Heart left ventricle (tissue), 13 donors: ENCODE results near the gene STAM.

ENCODE experiments used
- CTCF ChIP-seq, 12 donors: fragments of 200-600 bp; sonication (generic) in 4 of 12; IDR thresholded peaks; one replicate each; pipeline versions ENCODE4 v1.5.0 to v1.8.0; 2018 to 2022; ENCODE audit warnings: antibody characterized with exemption in 12 of 12, mild to moderate bottlenecking in 5 of 12
- POLR2A ChIP-seq, 2 donors: fragments of 450-650 bp; IDR thresholded peaks; one replicate each; pipeline ENCODE4 v1.6.1; 2017; ENCODE audit warnings: antibody characterized with exemption in 2 of 2, mild to moderate bottlenecking in 2 of 2, moderate library complexity in 2 of 2
- donor health status: ischemic (EF 13 %, LVEDD 7.1; RV severe dilation, severe dysfunction).
- donor health status: DM: no; HTN: yes; CAD: no.
- donor health status: DM: no; HTN: no; CAD: no.
- donor health status: ischemic (EF 25% LVEDD 6.9; RV normal size, moderate dysfunction).
- donor health status: ischemic (EF 25% LVEDD 5.7; RV mildly dilated, moderate dysfunction).
- donor health status: ischemic (EF 35%, LVEDD 5.7; RV mildly dilated, moderate dysfunction).
- donor health status: nonischemic (EF 11% LVEDD 7.7; RV severe dilation, severe dysfunction).
- donor health status: DM: yes; HTN: yes; CAD: no.
- donor health status: PGD.
- donor health status: ischemic (EF 29% LVEDD 5.4; RV normal size, mild dysfunction).
- donor health status: nonischemic (EF 23%, LVEDD 6.1; RV moderate dilation, normal function).

- no peak for TF ChIP-seq CTCF (IDR thresholded peaks at IDR 0.05)
- TF ChIP-seq POLR2A (IDR thresholded peaks at IDR 0.05) = no peak
Measured at GRCh38 chr10:17605936-17606335, 38.0 kb upstream of the STAM start.
